Endothelial cell (in vitro differentiated cells): Measurements from ENCODE around the gene DAAM2. TPM values are rescaled to one million over a fixed set of nuclear protein-coding genes. Genes with fewer than 3 reads are reported as not detected.

Experiments used
- DNase-seq: peaks from one replicate; pipeline ENCODE4 v3.0.0; 2021; ENCODE audit warnings: low spot score
- H3K27ac Mint-ChIP-seq: one replicate; pipeline ENCODE4 v1.8.0; 2021; ENCODE audit warnings: mixed read lengths, inconsistent platforms; ENCODE audit not compliant: unreplicated experiment
- H3K27me3 Mint-ChIP-seq: one replicate; pipeline ENCODE4 v1.8.0; 2021; ENCODE audit warnings: mild to moderate bottlenecking, moderate library complexity, mixed read lengths, inconsistent platforms; ENCODE audit not compliant: unreplicated experiment
- H3K36me3 Mint-ChIP-seq: one replicate; pipeline ENCODE4 v1.8.0; 2021; ENCODE audit warnings: mild to moderate bottlenecking, low read depth, mixed read lengths, inconsistent platforms; ENCODE audit not compliant: unreplicated experiment
- H3K4me1 Mint-ChIP-seq: one replicate; pipeline ENCODE4 v1.8.0; 2021; ENCODE audit warnings: mild to moderate bottlenecking, mixed read lengths, inconsistent platforms; ENCODE audit not compliant: unreplicated experiment
- H3K4me3 Mint-ChIP-seq: one replicate; pipeline ENCODE4 v1.8.0; 2021; ENCODE audit warnings: mild to moderate bottlenecking, mixed read lengths, inconsistent platforms; ENCODE audit not compliant: unreplicated experiment
- H3K9me3 Mint-ChIP-seq: one replicate; pipeline ENCODE4 v1.8.0; 2021; ENCODE audit warnings: mixed read lengths, inconsistent platforms; ENCODE audit not compliant: unreplicated experiment
- total RNA-seq: library from RNA; stranded (reverse); fragmentation: NEBNext Ultra II Directional; extraction: Animal tissue kit (Norgen Biotek cat#: 25700); gene quantifications from one replicate; pipeline ENCODE4 v1.2.1, GENCODE V29; 2021; ENCODE audit not compliant: unreplicated experiment
- TF ChIP-seq, protein P1 (sequence below): fragments of 200-600 bp; sonication (generic); IDR thresholded peaks from one replicate; pipeline ENCODE4 v1.5.0; 2021; ENCODE audit warnings: antibody characterized with exemption; ENCODE audit not compliant: unreplicated experiment

Gene DAAM2
- total RNA-seq, 1 donor from 2014 or later, result 3.0 TPM

DNA sequence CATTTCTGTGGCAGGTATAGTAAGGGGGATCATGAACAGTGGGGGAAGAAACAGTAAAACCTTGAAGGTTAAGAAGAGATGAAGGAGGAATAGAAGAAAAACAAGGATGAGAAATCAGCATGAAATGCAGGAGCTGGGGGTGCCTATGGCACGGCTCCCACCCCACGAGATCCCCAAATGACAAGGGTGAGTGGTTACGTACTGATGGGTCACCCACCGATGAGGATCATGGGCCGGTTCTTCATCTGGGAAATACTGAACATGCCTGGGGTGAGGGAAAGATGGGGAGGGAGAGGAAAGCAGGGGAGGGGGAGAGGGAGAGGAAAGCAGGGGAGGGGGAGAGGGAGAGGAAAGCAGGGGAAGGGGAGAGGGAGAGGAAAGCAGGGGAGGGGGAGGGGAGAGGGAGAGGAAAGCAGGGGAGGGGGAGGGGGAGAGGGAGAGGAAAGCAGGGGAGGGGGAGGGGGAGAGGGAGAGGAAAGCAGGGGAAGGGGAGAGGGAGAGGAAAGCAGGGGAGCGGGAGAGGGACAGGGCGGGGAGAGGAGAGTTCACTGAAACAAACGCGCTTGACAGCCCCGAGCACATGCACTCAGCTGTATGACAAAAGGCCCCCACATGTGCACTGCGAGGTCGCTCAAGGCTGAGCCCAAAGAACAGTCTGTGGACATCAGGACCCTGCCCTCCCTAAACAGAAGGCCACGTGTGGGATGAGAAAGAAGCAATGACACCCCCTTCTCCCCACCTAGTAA, 116.8 kb downstream of the DAAM2 start:
- no peak overlapping the region for H3K4me3 Mint-ChIP-seq
- H3K9me3 Mint-ChIP-seq, result no peaks in the 10 kb centered on the region
- no peaks in the 10 kb centered on the region for H3K4me1 Mint-ChIP-seq
- TF ChIP-seq, protein P1, sequence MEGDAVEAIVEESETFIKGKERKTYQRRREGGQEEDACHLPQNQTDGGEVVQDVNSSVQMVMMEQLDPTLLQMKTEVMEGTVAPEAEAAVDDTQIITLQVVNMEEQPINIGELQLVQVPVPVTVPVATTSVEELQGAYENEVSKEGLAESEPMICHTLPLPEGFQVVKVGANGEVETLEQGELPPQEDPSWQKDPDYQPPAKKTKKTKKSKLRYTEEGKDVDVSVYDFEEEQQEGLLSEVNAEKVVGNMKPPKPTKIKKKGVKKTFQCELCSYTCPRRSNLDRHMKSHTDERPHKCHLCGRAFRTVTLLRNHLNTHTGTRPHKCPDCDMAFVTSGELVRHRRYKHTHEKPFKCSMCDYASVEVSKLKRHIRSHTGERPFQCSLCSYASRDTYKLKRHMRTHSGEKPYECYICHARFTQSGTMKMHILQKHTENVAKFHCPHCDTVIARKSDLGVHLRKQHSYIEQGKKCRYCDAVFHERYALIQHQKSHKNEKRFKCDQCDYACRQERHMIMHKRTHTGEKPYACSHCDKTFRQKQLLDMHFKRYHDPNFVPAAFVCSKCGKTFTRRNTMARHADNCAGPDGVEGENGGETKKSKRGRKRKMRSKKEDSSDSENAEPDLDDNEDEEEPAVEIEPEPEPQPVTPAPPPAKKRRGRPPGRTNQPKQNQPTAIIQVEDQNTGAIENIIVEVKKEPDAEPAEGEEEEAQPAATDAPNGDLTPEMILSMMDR, result no peak
- H3K36me3 Mint-ChIP-seq, result peaks cover 21% of the 10 kb centered on the region
- H3K27ac Mint-ChIP-seq, result no peak overlapping the region
- no peak for DNase-seq
- peaks cover 4% of the 10 kb centered on the region for H3K27me3 Mint-ChIP-seq

DNA sequence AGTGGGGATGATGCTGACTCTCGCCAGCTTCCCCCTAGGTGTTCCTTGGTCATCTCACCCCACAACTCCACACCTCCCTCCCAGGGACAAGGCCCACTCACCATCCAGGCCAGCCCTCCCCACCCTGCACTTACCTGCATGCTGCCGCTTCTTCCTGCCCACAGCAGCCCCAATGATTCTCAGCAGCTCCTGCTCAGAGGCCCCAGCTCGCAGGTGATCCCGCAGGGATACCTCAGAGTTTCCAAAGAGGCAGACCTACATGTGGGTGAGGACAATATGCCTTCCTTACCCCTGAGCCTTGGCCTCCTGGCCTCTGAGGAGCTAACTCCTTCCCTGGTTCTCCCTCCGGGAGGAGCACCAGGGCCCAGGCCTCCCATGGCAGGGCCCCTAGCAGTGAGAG, 117.5 kb downstream of the DAAM2 start:
- Mint-ChIP-seq H3K36me3 (peaks cover 25% of the 10 kb centered on the region), H3K4me1 (no peaks in the 10 kb centered on the region), H3K9me3 (no peaks in the 10 kb centered on the region), H3K27ac (no peak overlapping the region), H3K27me3 (peaks cover 6% of the 10 kb centered on the region), H3K4me3 (no peak overlapping the region)
- DNase-seq, result no peak
- TF ChIP-seq, protein P1, result no peak

DNA sequence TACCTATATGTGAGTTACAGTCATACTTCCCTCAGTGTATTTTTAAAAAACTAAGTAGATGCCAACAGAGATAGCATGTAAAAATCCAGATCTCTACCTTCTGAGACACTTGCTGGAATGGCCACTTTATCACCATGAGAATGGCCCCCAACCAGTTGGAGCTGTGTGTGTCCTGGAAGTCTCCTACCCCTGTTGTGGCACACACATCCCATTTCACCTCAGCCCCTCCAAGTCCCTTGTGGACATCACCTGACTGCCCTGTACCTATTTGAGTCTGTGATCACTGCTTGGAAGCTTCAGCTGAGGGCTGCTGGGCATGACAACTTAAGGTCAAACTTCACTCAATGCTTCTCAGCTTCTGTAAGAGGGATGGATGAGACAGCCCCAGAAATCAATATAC, 118.0 kb downstream of the DAAM2 start:
- H3K27ac Mint-ChIP-seq, result no peak overlapping the region
- H3K27me3 Mint-ChIP-seq, result peaks cover 6% of the 10 kb centered on the region
- no peak for DNase-seq
- TF ChIP-seq, protein P1, result no peak
- no peaks in the 10 kb centered on the region for H3K9me3 Mint-ChIP-seq
- no peaks in the 10 kb centered on the region for H3K4me1 Mint-ChIP-seq
- no peak overlapping the region for H3K4me3 Mint-ChIP-seq
- H3K36me3 Mint-ChIP-seq, result peaks cover 25% of the 10 kb centered on the region

DNA sequence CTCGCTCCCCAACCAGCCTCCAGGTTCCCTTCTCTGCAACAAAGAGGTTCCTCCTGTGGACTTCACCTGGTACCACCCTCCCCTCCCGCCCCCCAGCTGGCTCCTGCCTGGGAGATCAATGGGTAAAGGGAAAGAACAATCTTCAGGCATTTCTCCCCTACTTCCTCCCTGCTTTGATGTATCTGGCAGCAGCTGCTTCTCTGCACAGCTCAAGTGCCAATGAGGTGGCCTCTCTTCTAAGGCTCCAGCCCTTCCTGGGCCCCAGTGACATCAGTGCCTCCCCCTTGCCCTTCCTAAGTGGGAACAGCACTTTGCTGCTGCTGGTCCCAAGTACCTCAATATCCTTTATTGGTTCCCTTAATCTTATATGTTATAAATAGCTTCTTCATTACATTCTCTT, 118.6 kb downstream of the DAAM2 start:
- H3K36me3 Mint-ChIP-seq, result peaks cover 22% of the 10 kb centered on the region
- H3K4me3 Mint-ChIP-seq, result no peak overlapping the region
- TF ChIP-seq, protein P1, result no peak
- peaks cover 6% of the 10 kb centered on the region for H3K27me3 Mint-ChIP-seq
- H3K9me3 Mint-ChIP-seq, result no peaks in the 10 kb centered on the region
- no peaks in the 10 kb centered on the region for H3K4me1 Mint-ChIP-seq
- H3K27ac Mint-ChIP-seq, result no peak overlapping the region
- DNase-seq, result no peak

DNA sequence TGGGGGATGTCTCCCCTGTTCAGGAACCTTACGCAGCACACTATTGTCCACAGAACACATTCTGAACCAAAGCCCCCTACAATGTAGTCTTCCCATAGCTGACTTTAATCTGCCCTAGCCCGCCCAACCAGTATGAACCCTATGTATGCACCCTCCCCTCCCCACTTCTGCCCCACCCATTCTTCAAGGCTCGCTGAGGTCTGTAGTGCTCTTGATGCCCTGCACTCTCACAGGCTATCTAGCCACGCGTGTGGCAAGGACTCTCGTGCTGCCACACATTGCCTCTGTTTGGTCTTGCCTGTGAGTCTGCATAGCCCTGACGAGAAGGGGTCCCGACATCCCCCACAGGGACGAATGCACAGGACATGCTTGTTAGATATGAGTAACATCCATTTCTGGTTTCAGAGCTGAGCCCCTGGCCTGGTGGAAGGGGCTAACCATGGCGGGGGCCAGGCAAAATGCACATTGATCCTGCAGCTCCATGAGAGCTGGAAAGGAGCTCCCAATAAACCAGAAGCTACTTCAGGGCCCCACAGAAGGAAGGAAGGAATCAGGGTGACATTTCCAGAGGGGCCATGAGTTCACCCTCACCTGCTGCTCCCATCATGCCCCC, 119.4 kb downstream of the DAAM2 start:
- peaks cover 22% of the 10 kb centered on the region for H3K36me3 Mint-ChIP-seq
- no peaks in the 10 kb centered on the region for H3K9me3 Mint-ChIP-seq
- H3K27me3 Mint-ChIP-seq, result peaks cover 6% of the 10 kb centered on the region
- TF ChIP-seq, protein P1, result no peak
- H3K4me3 Mint-ChIP-seq, result no peak overlapping the region
- peaks cover 2% of the 10 kb centered on the region for H3K4me1 Mint-ChIP-seq
- no peak for DNase-seq
- H3K27ac Mint-ChIP-seq, result no peak overlapping the region
